Mesothelial cell of epicardium (in vitro differentiated cells): ENCODE results near the gene CLCN7. TPM values are rescaled to one million over a fixed set of nuclear protein-coding genes. Genes with fewer than 3 reads are reported as not detected.

Experiments used
- DNase-seq, 2 experiments: peaks; one replicate each; pipeline ENCODE4 v3.0.0; 2021; ENCODE audit warnings: low spot score in 2 of 2; ENCODE audit not compliant: unreplicated experiment in 2 of 2
- H3K27ac Mint-ChIP-seq: 2 replicates; pipeline ENCODE4 v1.8.0; 2021; ENCODE audit warnings: mixed read lengths
- H3K27me3 Mint-ChIP-seq: 2 replicates; pipeline ENCODE4 v1.8.0; 2021; ENCODE audit warnings: low read depth, mixed read lengths
- H3K36me3 Mint-ChIP-seq: 2 replicates; pipeline ENCODE4 v1.8.0; 2021; ENCODE audit warnings: mixed read lengths
- H3K4me1 Mint-ChIP-seq: 2 replicates; pipeline ENCODE4 v1.8.0; 2021; ENCODE audit warnings: mixed read lengths
- H3K4me3 Mint-ChIP-seq: 2 replicates; pipeline ENCODE4 v1.8.0; 2021; ENCODE audit warnings: mild to moderate bottlenecking, moderate library complexity, mixed read lengths
- H3K9me3 Mint-ChIP-seq: 2 replicates; pipeline ENCODE4 v1.8.0; 2021; ENCODE audit warnings: mixed read lengths
- CTCF ChIP-seq: fragments of 200-600 bp; sonication (generic); IDR thresholded peaks from one replicate; pipeline ENCODE4 v1.5.0; 2021; ENCODE audit warnings: antibody characterized with exemption; ENCODE audit not compliant: unreplicated experiment
- total RNA-seq: library from RNA; stranded (reverse); gene quantifications from 3 replicates; pipeline ENCODE4 v1.2.1, GENCODE V29; 2021

The CLCN7 gene
- total RNA-seq, 1 donor from 2014 or later: 94.6 TPM

GRCh38 chr16:1505073-1505844, 30.4 kb upstream of the CLCN7 start:
- Mint-ChIP-seq H3K4me1 (no peaks in the 10 kb centered on the region), H3K9me3 (no peaks in the 10 kb centered on the region), H3K27ac (no peak overlapping the region), H3K27me3 (no peaks in the 10 kb centered on the region), H3K36me3 (peaks cover 17% of the 10 kb centered on the region), H3K4me3 (no peak overlapping the region)
- TF ChIP-seq CTCF: no peak
- no peak for DNase-seq

- TF ChIP-seq CTCF: no peak
- DNase-seq: no peak
- Mint-ChIP-seq H3K9me3 (no peaks in the 10 kb centered on the region), H3K36me3 (peaks cover 15% of the 10 kb centered on the region), H3K27ac (no peak overlapping the region), H3K4me1 (no peaks in the 10 kb centered on the region), H3K27me3 (no peaks in the 10 kb centered on the region), H3K4me3 (no peak overlapping the region)
Measured at GRCh38 chr16:1503110-1503955, 28.5 kb upstream of the CLCN7 start.

- Mint-ChIP-seq H3K4me1 (no peaks in the 10 kb centered on the region), H3K4me3 (no peak overlapping the region), H3K27me3 (no peaks in the 10 kb centered on the region), H3K27ac (no peak overlapping the region), H3K9me3 (no peaks in the 10 kb centered on the region), H3K36me3 (peaks cover 17% of the 10 kb centered on the region)
- no peak for DNase-seq
- no peak for TF ChIP-seq CTCF
Measured at GRCh38 chr16:1502092-1503004, 27.5 kb upstream of the CLCN7 start.

- Mint-ChIP-seq H3K36me3 (peaks cover 17% of the 10 kb centered on the region), H3K27me3 (no peaks in the 10 kb centered on the region), H3K9me3 (no peaks in the 10 kb centered on the region), H3K4me3 (no peak overlapping the region), H3K4me1 (no peaks in the 10 kb centered on the region), H3K27ac (no peak overlapping the region)
- no peak for TF ChIP-seq CTCF
- DNase-seq: no peak
Measured at GRCh38 chr16:1501630-1502029, 26.8 kb upstream of the CLCN7 start.

GRCh38 chr16:1500465-1501150, 25.8 kb upstream of the CLCN7 start:
- TF ChIP-seq CTCF: no peak
- Mint-ChIP-seq H3K4me3 (no peak overlapping the region), H3K4me1 (no peaks in the 10 kb centered on the region), H3K36me3 (peaks cover 15% of the 10 kb centered on the region), H3K27ac (no peak overlapping the region), H3K9me3 (no peaks in the 10 kb centered on the region), H3K27me3 (no peaks in the 10 kb centered on the region)
- DNase-seq: no peak
